NCI-H1694 (cell line): Measurements from ENCODE around the gene CROCC2.
A peak's percentile ranks its signal among the peaks of the same experiment; 100 is the strongest.

Experiments
- DNase-seq: peaks from one replicate; lab custom pipeline; 2025; lab: John Stamatoyannopoulos, UW

Gene CROCC2

DNA sequence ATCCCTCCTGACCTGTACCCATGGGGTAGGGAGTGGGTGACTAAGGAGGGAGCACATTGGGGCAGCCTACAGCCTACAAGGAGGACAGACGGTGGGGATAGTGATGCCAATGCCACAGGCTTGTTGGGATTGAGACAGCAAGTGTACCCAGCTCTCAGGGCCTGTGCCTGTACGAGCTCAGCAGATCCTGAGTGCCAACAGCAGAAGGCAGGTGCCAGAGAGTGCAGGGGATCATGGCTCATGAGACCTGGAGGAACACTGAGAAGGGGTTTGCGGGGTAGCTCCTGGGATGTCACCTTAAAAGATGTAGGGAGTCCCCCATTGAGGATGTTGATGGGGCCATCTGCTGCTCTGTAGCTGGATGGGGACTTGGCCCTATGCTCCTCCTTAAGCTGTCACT lies 82.0 kb downstream of the CROCC2 start:
- DNase-seq, result no peak

DNA sequence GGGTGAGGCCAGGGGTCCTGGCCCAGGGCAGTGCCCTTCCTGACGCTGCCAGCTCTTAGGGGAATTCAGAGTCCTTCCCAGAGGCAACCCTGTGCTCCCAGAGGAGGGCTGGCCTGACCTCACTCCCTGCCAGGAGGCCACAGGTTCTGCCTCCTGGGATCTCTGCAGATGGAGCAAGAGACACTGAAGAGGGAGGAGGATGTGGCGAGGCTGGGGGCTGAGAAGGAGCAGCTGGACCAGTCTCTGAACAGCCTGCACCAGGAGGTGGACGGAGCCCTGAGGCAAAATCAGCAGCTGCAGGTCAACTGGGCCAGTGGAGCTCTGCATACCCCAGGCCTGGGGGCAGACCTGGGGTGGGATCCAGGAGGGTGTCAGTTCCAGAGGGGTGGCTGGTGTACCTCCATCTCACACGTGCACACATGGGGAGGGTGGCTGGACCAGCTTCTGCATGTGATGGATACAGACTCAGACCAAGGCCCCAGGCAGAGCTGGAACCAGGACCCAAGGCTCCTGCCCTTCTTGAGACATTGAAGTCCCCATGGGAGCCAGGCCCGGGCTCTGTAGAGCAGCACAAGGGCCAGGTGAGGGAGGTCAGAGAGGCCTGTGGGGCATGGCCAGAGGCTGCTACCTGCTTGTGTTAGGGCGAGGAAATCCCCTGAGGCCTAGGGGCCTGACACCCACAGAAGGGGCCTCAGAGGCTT lies 82.6 kb downstream of the CROCC2 start:
- DNase-seq, result no peak

DNA sequence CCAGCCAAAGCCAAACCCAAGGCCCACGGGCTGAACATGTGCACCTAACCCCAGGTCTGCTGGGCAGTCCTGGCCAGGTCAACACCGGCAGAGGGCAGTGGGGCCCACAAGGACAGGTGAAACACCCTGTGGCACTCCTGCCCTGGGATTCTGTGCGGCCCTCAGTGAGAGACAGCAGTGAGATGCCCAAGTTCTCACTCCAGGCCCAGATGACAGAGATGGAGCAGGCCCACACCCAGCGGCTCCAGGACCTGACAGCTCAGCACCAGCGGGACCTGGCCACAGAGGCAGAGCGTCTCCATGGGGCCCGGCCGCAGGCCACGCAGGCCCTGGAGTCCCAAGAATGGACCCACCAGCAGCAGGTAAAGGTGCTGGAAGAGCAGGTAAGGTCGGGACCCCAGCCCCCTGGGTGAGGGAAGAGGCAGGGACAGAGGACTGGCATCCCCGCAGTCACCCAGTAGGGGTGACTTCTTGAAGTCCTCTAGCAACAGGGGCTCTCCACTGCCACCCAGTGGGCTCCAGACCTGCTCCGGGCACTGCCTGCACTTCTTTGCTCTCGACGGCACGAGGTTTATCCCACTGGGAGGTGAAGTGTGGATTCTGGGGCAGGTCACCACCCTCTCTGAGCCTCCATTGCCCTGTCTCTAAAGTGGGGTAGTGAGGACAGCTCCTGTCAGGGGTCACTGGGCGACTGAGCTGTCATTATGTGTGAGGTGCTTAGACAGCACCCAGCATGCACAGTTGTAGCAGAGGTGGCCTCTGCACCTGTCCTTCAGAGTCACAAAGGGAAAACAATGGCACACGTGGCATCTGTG lies 83.5 kb downstream of the CROCC2 start:
- peak; percentile 14 for DNase-seq

DNA sequence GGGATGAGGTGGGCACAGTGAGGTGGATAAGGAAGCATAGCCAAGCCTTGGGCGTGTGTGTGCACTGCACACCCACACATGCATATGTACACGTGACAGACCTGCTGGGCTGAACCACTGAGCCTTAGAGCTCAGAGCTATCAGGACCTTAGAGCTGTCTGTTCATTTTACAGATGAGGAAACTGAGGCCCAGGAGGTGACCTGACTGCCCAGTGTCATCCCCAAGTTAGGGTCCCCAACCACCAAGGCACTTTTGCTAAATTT lies 84.1 kb downstream of the CROCC2 start:
- DNase-seq, result no peak

DNA sequence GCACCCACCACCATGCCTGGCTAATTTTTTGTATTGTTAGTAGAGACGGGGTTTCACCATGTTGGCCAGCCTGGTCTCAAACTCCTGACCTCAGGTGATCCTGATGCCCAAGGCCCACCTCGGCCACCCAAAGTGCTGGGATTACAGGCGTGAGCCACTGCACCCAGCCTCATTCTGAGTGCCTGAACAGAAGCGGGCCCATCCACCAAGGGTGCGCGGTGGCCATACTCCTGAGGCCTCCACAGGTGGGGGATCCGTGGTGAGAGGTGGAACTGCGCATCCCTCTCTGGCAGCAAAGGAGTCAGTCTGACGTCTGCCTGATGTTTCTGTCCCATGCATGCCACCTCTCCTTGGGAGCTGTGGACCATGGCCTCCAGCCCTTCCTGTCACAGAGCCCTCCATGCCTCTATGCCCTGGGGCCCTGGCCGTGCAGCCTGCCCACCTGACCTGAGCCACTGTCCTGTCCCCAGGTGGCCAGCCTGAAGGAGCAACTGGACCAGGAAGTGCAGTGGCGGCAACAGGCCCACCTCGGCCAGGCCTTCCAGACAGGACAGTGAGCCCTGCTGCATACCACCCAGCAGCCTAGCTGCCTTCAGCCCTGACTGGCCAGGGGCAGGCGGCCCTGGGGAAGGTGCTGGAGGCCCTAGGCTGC lies 84.7 kb downstream of the CROCC2 start:
- no peak for DNase-seq

DNA sequence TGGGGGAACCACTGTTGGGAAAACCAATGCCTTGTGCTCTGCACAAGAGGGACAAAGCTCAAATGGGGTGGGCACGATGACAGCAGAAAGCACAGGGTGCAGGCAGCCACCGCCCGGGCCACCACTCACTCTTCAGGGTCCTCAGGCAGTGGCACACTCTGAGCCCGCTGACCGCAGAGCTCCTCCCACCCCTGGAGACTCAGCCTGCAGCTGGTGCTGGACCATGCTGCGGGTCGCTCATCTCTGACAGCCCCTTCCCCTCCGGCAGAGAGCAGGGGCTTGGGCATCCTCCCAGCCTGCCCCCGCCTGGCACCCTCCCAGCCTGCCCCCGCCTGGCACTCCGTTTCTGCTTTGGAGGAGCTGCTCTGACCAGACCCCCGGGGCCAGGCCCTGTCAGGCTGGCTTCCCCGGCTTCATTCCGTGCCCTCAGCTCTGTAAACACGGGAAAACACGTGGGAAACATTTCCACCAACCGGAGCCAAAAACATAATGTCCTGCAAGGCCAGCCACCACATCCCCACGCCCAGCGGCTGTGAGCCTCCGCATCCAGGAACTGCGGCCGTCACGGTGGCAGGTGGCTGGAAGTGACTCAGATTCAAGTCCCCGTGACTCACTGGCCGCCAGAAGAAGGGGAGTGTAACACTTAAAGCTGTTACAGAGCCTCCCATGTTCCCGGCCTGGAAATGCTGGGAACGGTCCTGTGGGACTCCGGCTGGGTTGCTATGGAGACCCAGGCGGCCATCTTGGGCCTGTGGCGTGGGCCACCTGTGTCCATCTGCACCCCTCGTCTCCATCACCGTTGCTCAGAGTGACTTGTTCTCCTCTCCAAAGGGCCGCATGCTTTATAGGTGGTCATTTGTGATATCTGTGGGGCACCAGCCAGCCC lies 85.5 kb downstream of the CROCC2 start:
- DNase-seq, result no peak

DNA sequence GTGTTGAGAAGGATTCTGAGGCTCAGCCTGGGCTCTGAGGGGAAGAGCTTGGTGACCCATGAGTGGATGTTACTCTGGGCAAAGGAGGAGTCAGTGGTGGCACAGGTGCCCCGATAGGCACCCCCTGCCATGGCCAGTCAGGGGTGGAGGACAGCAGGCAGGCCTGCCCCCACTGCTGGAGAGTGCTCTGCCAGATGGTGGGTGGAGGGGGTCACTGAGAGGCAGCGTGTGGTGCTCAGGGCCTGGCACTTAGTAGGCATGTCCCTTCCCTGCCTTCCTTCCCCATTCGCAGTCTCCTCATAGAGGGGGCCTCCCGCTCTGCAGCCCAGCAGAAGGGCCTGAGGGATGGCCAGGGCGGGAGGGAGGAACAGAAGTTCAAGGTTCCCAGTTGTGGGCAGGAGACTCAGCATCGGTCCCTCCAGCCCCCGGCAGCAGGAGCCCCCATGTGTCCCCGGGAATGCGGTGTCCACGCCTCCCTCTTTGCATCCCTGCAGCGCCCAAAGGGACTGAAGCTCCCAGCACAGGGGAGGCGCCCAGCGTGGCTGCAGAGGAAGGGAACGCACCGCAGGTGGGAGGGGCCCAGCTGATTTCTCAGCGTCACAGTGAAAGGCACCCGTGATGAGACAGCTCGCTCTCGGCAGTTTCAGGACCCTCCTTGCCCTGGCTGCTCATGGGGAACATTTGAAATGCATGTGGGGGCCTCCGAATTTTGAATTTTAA lies 86.6 kb downstream of the CROCC2 start:
- DNase-seq, result no peak

DNA sequence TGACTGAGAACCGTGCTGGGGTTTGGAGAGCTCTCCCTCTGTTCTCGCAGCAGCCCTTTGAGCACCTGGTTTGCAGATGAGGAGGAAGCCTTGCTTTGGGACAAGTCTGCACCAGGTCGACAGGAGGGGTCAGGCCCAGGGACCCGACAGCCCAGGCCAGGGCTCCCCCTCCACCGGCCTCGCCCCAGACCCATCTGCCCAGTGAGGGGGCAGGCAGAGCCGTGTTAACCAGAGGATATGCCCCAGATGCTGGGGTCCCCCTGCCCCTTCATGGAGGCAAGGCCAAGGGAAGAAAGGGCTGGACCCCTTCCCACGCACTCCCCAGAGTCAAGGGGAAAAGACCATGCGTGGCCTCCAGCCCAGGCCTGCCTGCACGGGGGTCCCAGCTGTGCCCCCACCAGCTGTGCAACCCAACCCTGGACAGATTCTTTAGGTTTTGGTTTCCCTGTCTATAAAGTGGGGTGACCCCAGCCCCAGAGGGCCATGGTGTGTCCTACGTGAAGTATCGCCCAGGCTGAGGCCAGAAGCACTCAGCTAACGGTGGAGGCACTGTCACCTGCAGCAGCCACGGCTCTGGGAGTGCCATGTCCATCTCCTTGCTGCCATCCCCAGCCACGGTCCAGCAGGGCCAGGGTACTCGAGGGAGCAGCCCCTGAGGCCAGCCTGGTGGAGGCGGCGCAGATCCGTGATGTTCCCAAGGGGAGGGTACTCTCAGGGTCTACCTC lies 87.5 kb downstream of the CROCC2 start:
- no peak for DNase-seq

DNA sequence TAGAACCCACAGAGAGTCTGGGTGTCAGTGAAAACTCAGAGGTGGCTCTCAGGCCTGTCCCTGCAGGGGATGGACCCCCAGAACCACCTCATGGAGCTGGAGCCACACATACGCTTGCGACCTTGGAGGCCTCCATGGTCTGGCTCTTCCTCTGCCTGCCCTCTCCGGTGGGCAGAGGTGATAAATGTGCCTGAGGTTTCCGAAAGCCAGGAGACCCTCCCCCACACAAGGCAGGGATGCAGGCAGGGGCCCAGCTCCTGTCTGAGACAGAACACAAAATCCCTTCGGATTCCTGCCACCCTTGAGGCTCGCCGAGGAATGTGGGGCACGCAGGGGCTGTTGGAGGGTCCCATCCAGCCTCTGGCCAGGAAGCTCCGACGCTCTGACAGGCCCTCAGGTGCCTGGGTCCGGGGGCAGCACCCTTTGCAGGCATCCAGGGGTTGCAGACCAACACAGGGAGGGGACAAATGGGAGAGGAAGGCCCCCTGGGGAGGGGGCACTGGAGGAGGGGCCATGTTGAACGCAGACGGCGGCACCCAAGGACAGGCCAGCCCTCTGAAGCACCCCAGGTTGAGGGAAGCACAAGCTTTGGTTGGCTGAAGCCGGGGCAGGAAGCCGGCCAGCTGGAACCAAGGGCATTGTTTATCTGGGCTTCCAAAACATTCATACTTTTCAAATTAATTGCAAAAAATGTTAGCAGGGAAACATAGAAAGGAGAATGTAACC lies 88.2 kb downstream of the CROCC2 start:
- no peak for DNase-seq

DNA sequence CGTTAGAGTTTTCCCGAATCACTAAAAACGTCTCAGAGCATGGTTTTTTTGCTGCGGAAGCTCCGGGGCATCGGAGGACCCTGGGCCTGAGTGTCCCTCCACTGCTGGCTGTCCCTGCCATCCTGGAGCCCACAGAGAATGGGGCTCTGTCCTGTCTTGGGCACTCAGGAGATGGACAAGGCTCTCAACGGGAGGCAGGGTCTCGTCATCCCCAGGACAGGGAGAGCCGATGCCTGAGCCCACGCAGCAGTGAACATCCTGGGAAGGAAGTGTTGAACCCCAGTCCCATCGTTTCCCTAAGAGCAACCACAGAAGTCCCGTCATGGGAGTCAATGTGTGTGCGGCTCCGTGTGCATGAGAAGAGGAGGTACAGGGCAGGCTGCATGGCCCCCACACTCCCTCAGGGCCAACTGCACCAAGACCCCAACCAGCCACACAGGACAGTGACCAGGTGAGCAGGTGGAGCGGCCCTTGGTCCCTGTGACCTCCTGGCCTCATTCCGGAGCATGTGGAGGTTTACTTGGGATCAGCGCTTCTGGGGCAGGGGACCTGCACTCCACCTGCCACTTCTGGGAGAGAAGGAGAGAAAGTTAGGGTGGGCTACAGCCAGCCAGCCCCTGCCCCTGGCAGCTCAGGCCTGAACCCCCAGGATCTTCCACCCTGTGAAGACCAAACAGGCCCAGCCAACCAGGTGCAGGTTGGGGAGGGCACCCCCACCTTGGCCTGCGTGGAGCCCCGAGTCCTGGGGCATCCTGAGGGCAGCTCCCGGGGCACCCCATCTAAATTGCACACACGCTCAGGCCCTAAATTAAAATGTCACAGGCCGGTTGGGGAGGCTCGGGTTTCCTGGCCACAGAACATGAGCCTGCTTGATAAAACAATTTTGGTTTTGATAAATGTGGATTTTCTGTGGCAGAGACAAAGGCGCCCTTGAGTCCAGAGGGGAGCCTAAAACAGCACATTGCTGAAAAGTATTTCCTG lies 89.2 kb downstream of the CROCC2 start:
- no peak for DNase-seq

DNA sequence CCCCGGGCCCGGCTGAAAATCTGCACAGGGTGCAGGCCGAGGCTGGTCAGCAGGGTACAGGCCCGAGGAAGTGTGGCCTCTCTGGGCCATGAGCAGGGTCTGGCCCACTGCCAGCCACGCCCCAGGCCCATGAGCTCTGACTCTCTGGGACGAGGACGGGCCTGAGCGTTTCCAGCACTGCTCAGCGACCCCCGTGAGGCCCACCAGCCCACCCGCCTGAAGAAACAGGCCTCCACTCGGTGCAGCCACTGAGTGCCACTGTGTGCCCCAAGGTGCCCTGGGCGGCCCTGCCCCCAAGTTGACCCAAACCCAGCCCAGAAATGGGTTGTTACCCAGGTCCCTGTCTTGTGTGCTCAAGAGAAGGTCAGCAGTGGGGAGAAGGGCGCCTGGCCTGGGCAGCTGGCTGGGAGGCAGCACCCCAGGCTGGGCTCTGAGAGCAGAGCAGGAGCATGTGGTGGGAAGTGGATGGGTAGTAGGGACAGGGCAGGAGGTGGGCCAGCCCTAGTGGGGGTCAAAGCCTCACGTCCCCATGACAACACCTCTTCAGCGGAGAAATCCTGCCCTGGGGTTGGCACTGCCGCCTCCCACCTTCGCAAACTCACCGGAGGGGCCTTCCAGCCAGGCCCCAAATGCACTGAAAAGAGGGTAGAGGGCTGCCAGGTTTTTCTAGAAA lies 90.2 kb downstream of the CROCC2 start:
- DNase-seq, result no peak

DNA sequence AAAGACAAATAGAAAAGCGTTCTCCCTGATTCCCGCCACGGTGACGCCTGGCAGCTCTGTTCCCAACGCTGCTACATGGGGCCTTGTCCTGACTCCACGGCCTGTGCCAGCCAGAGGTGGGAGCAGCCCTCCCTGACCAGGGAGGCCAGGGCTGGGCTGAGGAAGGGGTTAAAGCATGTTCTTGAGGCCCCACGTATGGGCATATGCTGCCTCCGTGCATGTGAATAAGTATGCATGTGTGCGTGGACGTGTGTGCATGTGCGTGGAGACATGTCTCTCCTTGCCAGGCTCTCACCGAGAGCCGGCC lies 90.7 kb downstream of the CROCC2 start:
- no peak for DNase-seq

DNA sequence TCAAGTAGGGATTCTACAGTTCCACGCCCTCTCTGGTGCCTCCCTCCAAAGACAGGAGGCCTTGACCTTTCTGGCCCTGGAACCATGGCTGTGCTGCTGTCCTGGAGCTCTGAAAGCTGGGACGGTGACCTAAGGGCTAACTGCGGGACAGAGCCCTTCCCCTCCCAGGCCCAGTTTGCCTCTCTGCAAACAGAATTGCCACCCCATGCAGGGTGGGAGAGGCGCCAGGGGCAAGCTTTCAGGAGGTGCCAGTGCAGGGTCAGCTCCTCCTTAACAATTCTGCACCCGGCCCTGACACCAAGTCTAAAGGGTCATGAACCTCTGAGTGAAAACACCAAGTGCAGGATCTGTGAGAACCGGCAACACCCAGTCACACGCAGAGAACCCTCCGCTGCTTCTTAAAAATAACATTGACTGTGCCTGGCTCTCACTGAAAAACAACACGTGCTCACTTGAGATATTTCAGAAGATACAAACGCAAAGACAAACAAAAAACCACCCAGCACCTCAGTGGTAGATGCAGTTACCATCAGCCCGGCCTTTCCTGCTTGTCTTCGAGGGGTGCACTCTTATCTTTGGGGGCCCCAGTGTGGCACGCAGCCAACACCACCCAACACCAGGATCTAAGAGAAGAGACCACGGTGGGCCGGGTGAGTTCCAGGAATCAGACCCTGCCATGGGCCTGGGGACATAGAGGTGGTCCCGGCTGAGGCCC lies 91.2 kb downstream of the CROCC2 start:
- no peak for DNase-seq

DNA sequence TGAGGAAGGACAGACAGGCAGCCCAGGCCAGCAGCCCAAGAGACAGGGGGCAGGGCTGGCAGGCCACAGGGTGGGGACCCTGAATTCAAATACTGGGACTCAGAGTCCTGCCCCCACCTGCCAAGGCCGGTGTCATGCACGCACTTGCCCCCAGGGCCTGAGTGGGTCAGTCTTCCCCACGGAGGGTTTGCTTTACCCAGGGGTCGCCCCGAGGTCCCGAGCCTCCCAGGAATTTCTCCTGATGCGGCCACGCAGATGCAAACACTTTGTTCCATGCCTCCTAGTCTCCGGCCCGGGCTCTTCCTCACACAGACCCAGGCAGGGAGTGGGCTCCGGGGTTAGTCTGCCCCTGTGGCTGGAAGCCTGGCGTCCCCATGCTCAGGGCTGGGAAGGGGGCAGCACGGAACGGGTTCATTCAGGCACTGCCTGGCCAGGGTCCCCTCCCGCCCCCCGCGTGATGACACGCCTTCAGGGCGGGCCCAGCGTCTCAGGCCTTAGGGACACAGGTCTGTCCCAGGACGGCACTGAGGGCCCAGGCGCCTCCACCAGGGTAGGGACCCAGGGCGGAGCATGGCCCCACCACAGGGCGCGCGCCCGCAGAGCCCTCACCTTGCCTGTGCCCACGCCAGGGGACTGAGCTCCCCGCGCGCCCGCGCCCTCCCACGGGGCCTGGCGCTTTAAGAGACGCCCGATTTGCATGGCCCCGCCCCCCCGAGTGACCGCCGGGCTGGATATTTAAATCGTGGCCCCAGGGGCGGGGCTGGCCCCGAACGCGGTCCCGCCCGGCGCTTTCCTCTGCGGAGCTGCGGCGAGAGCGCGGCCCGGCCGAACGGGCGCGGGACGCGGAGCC lies 91.9 kb downstream of the CROCC2 start, which contains the start of gene SNED1:
TSS of gene SNED1 (plus strand) at position 763 of the 850 bp plus-strand sequence. CDS start 220 bp downstream, outside the sequence.
- DNase-seq, result no peak

DNA sequence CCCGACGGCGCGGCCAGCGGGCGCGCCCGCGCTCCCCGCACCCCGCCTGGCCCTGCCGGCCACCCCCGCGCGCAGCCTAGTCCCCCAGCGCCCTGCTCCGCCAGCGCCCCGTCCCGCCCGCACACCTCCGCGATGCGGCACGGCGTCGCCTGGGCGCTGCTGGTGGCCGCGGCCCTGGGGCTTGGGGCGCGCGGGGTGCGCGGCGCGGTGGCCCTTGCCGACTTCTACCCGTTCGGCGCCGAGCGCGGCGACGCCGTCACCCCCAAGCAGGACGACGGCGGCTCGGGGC lies 92.5 kb downstream of the CROCC2 start:
- DNase-seq, result no peak

DNA sequence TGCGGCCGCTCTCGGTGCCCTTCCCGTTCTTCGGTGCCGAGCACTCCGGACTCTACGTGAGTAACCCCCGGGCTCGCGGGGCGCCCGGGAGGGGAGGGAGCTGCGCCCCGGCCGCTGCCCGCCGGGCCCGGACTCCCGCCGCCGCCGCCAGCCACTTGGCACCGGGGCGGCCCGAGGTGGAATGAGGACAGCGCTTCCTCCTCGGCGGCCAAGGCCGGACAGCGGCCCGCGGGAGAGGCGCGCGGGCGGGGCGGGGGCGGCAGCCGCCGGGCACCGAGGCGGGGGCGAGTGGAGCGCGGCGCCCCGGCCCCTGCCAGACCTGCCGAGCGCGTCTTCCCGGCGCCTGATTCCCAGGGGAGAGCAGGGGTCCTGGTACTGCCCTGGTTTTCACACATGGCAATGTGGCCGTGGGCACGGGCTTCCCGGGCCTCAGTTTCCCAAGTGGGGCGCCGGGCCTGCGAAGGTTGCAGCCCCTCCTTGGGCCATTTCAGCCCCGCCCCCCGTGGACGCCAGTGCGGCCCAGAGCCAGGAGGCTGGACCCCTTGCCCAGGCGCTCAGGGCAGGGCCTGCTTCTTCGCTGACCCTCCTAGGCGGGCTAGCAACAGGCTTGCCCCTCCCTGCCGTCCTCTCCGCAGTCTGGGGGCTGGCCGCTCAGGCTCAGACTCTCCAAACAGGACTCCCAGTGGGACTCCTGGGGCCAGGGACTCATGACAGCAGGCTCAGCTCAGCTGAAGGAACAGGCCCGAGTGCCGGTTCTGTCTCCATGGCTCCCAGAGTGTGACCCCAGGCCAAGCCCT lies 93.1 kb downstream of the CROCC2 start:
- no peak for DNase-seq
